ENCODE measurements around the gene ASB13. TPM values are rescaled to one million over a fixed set of nuclear protein-coding genes. Genes with fewer than 3 reads are reported as not detected.

The ASB13 gene
- 4.4 and 7.1 TPM in 2 replicates for total RNA-seq
- 4.0 TPM for total RNA-seq (2013)
- polyA plus RNA-seq = 2.5 and 3.1 TPM in 2 replicates
- 5.7 and 5.8 TPM in 2 replicates for polyA minus RNA-seq

- Histone ChIP-seq H3K4me2 (replicated peaks; ENCODE audit: low read depth, low read length, poor library complexity, severe bottlenecking) (peak within 1 kb of the TSS; percentile 87), H3K4me3 (ENCODE audit: control extremely low read depth in 1 of 5, extremely low read depth in 1 of 5, insufficient read depth in 1 of 5, low read depth in 2 of 5, low read length in 4 of 5) (peak within 1 kb of the TSS; percentile 64 to 80 (median 68)), H3K36me3 (replicated peaks in 1 of 2; ENCODE audit: control extremely low read depth in 1 of 2, control insufficient read depth in 1 of 2, extremely low read depth in 1 of 2, insufficient read depth in 2 of 2, low read length in 1 of 2) (no peaks in the 10 kb centered on the region), H3K9ac (ENCODE audit: low read length) (peak within 1 kb of the TSS; percentile 76), H2AFZ (ENCODE audit: insufficient read depth, low read depth, low read length, poor library complexity, severe bottlenecking) (peak within 1 kb of the TSS; percentile 87), H4K20me1 (ENCODE audit: control insufficient read depth, insufficient read depth, low read length, poor library complexity, severe bottlenecking) (no peaks in the 10 kb centered on the region), H3K4me1 (ENCODE audit: control insufficient read depth in 2 of 2, insufficient read depth in 2 of 2, low read length in 2 of 2) (peaks cover 14 to 15% of the 10 kb centered on the region in 2 donors), H3K27me3 (replicated peaks in 1 of 4; ENCODE audit: control extremely low read depth in 1 of 4, control insufficient read depth in 3 of 4, insufficient read depth in 4 of 4, low read length in 3 of 4) (no peaks in the 10 kb centered on the region), H3K9me3 (ENCODE audit: control extremely low read depth in 1 of 3, control insufficient read depth in 2 of 3, insufficient read depth in 1 of 3, low read length in 2 of 3) (no peaks in the 10 kb centered on the region), H3K27ac (ENCODE audit: low read length in 2 of 2) (no peak within 1 kb of the TSS), H3K79me2 (ENCODE audit: control insufficient read depth, insufficient read depth, low read length) (no peaks in the 10 kb centered on the region)
- intact Hi-C loops (cut with micrococcal nuclease) = no loop called here
- ATAC-seq (ENCODE audit: low read depth) (peak; percentile 84), DNase-seq (peak; percentile 47)
- ChIA-PET CTCF (interaction anchor here (1.6 kb wide), 1 partner anchor 43 kb away, joined by 3 read pairs; no protein-coding TSS in a partner anchor), POLR2A (no interaction called here)
- peak within 1 kb of the TSS; percentile 96 for H3K4me3 Mint-ChIP-seq
- peak within 1 kb of the TSS; percentile 32 for H3K27ac Mint-ChIP-seq
- WGBS (ENCODE audit: insufficient coverage) = under 1% methylated on average over 112 of the region's 112 CpGs
- H3K27me3 Mint-ChIP-seq = peaks cover 4% of the 10 kb centered on the region
- H3K9me3 Mint-ChIP-seq (ENCODE audit: insufficient read depth) = no peaks in the 10 kb centered on the region
- H3K4me1 Mint-ChIP-seq = peaks cover 20% of the 10 kb centered on the region
- TF ChIP-seq CTCF (IDR thresholded peaks at IDR 0.05) = no peak
- TF ChIP-seq EZH2 (IDR thresholded peaks at IDR 0.05; ENCODE audit: borderline replicate concordance, insufficient read depth, low read depth, low read length, poor library complexity, severe bottlenecking) = no peak
Measured at GRCh38 chr10:5666008-5666840, at the start of gene ASB13. TSS of gene ASB13 (minus strand) at chr10:5666595. CDS start at chr10:5666551, 44 bp downstream.

- ChIA-PET POLR2A (no interaction called here), CTCF (interaction anchor here (0.6 to 1.2 kb wide), 3 partner anchors 15 to 346 kb away, joined by 3 read pairs; no protein-coding TSS in a partner anchor)
- H3K27me3 ChIP-seq (replicated peaks in 1 of 4; ENCODE audit: control extremely low read depth in 1 of 4, control insufficient read depth in 3 of 4, insufficient read depth in 4 of 4, low read length in 3 of 4) = no peaks in the 10 kb centered on the region
- Mint-ChIP-seq H3K27ac (no peak overlapping the region), H3K27me3 (no peaks in the 10 kb centered on the region), H3K4me3 (peak overlapping the region; percentile 58), H3K4me1 (peaks cover 50% of the 10 kb centered on the region), H3K9me3 (ENCODE audit: insufficient read depth) (no peaks in the 10 kb centered on the region)
- no peak for ATAC-seq (ENCODE audit: low read depth)
- peak overlapping the region; percentile 9 for H2AFZ ChIP-seq (ENCODE audit: insufficient read depth, low read depth, low read length, poor library complexity, severe bottlenecking)
- H3K4me1 ChIP-seq (ENCODE audit: control insufficient read depth in 2 of 2, insufficient read depth in 2 of 2, low read length in 2 of 2) = peaks cover 4 to 27% of the 10 kb centered on the region in 2 donors
- peaks cover 89% of the 10 kb centered on the region for H3K79me2 ChIP-seq (ENCODE audit: control insufficient read depth, insufficient read depth, low read length)
- H3K9me3 ChIP-seq (ENCODE audit: control extremely low read depth in 1 of 3, control insufficient read depth in 2 of 3, insufficient read depth in 1 of 3, low read length in 2 of 3) = no peaks in the 10 kb centered on the region
- H4K20me1 ChIP-seq (ENCODE audit: control insufficient read depth, insufficient read depth, low read length, poor library complexity, severe bottlenecking) = peaks cover 6% of the 10 kb centered on the region
- peak overlapping the region in 1 of 5 experiments; percentile 60 for H3K4me3 ChIP-seq (ENCODE audit: control extremely low read depth in 1 of 5, extremely low read depth in 1 of 5, insufficient read depth in 1 of 5, low read depth in 2 of 5, low read length in 4 of 5)
- intact Hi-C loops (cut with micrococcal nuclease) = loop anchor here (2.0 kb wide), 1 partner anchor 27 kb away; the partner anchor contains the start of gene TASOR2
- H3K4me2 ChIP-seq (replicated peaks; ENCODE audit: low read depth, low read length, poor library complexity, severe bottlenecking) = peak overlapping the region; percentile 69
- no peak for DNase-seq
- no peaks in the 10 kb centered on the region for H3K36me3 ChIP-seq (replicated peaks in 1 of 2; ENCODE audit: control extremely low read depth in 1 of 2, control insufficient read depth in 1 of 2, extremely low read depth in 1 of 2, insufficient read depth in 2 of 2, low read length in 1 of 2)
- no peak for TF ChIP-seq EZH2 (IDR thresholded peaks at IDR 0.05; ENCODE audit: borderline replicate concordance, insufficient read depth, low read depth, low read length, poor library complexity, severe bottlenecking)
- no peak for TF ChIP-seq CTCF (IDR thresholded peaks at IDR 0.05)
- no CpG with 5 or more reads among the region's 4 CpGs for WGBS (ENCODE audit: insufficient coverage)
- H3K27ac ChIP-seq (ENCODE audit: low read length in 2 of 2) = peak overlapping the region in 1 of 2 donors; percentile 43
- H3K9ac ChIP-seq (ENCODE audit: low read length) = peak overlapping the region; percentile 53
Measured at GRCh38 chr10:5711642-5712041, 45.2 kb upstream of the ASB13 start.
